GM21786 (cell line): ENCODE data around the gene RASEF.

ENCODE experiments used
- ATAC-seq: cut with Tn5 transposase; IDR thresholded peaks from one replicate; pipeline ENCODE4 v1.9.1; 2021; ENCODE audit not compliant: unreplicated experiment

The RASEF gene

DNA sequence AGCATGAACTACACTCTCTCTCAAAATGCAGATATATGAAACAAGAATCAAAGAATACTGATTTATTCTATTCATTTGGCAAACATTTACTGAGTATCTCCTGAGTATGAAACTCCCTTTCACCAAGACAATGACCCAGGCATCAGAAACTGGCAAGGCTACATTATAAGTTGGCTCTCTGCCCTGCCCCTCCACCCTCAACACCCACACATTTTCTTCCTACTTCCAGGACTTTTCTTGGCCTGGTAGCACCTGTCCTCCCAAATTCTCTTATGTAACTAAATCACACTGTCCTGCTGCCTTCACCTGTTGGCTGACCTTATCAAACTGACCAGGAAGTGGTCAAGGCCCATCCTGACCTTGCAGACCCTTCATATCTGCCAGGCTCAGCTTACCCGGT is 3.5 kb downstream of the RASEF start:
- no peak for ATAC-seq

DNA sequence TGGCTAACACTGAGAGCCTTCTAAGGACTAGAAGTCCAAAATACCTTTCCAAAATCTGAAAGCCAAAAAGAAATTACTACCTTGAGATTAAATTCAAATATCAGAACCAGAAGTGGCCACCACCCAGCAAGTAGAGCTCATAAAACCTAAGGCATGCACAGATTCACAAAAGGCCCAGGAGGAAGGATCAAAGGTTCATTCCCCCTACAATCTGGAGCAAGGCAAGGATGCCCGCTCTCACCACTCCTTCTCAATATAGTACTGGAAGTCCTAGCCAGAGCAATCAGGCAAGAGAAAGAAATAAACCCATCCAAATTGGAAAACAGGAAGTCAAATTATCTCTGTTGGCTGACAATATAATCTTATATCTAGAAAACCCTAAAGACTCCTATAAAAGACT is 6.0 kb downstream of the RASEF start:
- no peak for ATAC-seq

GRCh38 chr9:83056174-83056573 is 6.8 kb downstream of the RASEF start:
- no peak for ATAC-seq

DNA sequence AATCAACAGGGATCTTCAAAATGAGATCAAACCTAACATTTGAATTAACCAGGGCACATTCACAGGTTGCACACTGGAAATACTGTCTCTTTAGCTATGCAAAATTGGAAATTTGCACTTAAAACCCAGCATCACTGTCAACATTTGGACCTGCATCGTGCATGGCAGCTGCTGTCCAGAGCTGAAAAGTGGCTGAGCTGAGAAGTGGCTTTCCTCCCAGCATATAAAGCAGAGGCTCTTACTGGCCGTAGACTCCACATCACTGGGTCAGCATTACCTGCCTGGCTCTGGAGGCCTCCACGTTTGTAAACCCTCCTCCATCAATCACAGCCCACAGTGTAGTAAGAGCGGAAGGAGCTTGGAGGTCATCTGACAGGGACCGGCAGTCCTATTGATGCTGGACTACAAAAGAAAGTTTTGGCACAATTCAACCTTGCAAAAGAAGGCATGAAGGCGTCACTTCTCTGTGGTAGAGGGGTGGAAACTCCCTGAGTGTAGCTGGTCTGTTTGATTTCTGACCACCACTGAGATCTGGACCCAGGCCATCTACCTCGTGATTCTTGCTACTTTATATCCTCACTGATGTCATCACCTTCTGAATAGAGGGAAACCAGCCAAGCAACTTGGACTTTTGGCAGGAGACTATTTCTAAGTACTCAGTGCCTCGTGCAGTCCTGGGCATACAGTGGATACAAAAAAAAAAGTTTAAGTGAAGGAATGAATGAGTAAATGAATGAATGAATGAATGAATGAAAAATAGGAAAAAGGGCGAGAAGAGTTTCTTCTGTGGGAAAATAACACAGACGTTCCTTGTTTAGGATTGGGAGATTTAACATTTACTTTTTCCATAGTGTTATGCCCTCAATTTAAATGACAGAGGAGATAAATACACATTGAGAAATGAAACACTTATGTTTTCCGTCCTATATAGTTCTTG is 14.8 kb downstream of the RASEF start:
- ATAC-seq = no peak

DNA sequence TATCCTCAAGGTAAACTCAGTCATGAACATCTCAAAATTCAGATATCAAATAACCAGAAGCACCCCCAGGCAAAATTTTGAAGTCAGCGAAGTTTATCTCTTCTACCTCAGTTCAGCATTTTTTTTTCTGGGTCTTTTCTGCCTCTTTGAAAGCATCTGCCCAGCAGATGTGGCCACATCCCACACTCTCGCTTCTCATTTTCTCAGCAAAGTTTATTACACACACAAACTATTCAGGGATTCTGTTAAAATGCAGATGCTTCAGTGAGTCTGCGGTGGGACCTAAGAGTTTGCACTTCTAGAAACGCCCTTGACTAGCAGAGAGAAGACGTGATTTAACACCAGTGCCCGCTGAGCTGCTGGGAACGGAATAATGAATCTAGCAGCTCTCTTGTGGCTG is 19.3 kb downstream of the RASEF start:
- no peak for ATAC-seq

DNA sequence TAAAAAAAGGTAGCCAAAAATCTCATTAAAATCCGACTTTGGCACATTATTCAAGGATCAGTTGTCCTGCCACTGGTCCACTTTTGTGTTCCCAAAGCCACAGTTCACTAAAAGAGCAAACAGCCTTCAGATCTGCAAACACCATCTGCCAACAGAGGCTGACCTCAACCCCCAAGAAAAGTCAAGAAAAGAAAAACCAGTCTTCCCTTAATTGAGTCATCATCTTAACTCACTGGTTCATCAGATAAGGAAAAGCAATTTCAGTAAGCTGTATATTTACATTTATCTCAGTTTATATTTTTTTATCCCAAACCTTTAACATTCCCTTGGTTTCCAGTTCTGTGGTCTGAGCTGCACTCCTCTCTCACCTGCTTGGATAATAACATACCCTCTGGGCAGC is 21.2 kb downstream of the RASEF start:
- ATAC-seq = no peak

- ATAC-seq = no peak
Measured at GRCh38 chr9:83039303-83039702, 23.6 kb downstream of the RASEF start.

DNA sequence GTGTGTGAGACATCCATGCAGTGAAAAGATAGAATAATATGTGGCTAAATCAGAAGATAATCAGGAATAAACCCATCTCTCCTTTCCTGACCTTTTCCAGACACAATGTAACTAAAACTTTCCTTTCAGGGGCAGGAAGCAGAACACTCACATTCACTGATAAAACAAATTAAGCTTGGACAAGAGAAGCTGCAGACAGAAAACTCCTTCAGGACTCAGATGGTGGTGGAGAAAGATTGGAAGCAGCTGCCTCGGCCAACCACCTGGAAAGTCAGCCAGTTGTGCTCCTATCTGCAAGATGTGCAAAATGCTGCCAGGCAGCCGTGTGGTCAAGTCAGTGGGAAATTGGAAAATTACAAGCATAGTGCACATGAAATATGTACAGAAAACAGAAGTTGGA is 26.9 kb downstream of the RASEF start:
- ATAC-seq = no peak

- no peak for ATAC-seq
Measured at GRCh38 chr9:83035143-83035542, 27.8 kb downstream of the RASEF start.

GRCh38 chr9:83034587-83034986 is 28.4 kb downstream of the RASEF start:
- no peak for ATAC-seq

- ATAC-seq = no peak
Measured at GRCh38 chr9:83034026-83034425, 28.9 kb downstream of the RASEF start.

DNA sequence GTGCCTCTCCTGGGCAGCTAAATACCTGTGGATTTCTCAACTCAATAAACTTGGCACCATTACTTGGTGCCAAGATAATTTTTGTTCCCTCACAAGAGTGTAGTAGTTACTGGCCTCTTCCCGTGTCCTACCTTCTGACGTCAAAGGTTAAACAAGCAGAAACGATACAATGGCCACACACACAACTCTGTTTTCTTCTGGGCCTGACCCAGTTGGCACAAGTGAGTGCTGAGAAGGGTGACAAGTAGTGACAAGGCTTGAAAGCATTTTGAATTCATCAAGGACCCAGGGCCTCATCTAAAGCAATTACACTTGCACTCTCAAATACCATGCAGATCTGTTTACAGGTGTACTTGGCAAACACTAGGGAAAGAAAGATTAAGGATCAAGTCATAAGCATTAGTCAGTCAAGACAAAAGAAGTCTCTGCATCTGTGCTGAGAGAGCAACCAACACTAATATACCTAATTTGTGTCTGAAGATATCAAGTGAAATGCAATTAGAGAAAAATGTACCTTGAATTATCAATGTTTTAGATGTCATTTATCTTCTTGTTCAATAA is 30.8 kb downstream of the RASEF start:
- no peak for ATAC-seq

DNA sequence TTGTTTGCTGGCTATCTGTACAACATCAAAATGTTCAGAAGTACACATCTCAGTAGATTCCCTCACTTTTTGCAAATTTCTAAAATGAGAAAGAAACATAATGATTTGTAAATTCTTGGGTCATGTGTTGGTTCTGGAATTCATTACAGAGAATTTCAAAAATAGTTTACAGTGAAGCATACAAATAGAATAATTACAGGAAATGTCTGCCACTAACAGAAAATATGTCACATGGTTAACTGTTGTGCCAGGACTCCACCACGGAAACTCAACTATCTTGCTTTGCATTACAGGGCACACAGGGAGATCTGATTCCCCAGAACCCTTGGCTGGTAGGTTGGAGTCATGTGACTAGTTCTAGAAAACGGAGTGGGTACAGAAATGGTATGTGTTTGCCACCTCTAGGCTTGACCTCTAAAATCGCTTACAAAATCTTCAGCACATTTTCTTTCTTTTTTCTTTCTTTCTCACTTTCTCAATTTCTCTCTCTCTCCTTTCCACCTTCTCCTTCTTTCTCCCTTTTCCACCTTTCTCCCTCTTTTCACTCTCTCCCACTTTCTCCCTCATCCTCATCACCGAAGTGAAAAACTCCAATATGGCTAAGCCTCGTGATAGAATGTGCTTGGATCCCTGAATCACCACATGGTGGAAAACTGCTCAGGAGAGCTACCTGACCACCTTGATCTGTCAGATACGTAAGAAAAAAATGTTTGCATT is 32.4 kb downstream of the RASEF start:
- ATAC-seq = no peak

GRCh38 chr9:83029531-83030137 is 33.3 kb downstream of the RASEF start:
- no peak for ATAC-seq

- ATAC-seq = no peak
Measured at GRCh38 chr9:83027153-83027891, 35.6 kb downstream of the RASEF start.

GRCh38 chr9:83024506-83025125 is 38.3 kb downstream of the RASEF start:
- no peak for ATAC-seq

- ATAC-seq = no peak
Measured at GRCh38 chr9:83023151-83023550, 39.8 kb downstream of the RASEF start.

DNA sequence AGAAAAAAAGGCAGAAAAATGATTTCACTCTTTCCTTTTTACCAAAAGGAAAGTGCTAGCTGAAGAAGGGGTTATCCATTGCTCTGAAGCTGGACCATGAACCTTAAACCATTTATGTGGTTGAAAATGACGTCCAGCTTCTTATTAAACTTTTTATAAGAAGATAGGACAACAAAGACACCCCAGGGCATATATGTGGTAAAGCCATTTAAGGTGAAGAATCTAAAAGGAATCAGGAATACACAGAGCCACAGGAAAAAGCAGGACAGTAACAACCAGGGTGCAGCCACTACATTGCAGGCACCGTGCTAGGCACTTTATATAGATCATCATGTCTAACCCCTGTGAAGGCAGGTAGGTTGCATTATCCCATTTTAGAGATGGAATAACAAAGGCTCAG is 42.1 kb downstream of the RASEF start:
- no peak for ATAC-seq

GRCh38 chr9:83020327-83020726 is 42.6 kb downstream of the RASEF start:
- ATAC-seq = no peak

DNA sequence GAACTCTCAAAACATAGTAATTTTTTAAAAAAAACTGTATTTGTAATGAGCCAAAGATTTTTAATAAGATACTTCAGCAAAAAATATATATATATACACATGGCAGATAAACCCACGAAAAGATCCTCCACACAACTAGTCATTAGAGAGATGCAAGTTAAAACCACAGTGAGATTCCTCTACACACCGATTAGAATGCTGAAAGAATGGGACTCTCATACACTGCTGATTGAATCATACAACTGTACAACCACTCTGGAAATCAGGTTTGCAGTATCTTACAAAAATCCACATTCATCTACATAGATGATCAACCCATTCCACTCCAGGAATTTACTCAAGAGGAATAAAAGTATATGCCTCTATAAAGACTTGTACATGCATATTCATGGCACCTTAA is 43.7 kb downstream of the RASEF start:
- ATAC-seq = no peak
